Glomerular visceral epithelial cell (primary cell): ENCODE data around the gene CDH11.

Source experiments
- DNase-seq: peaks from one replicate; pipeline ENCODE4 v3.0.0-alpha.2; 2016; ENCODE audit errors: extremely low spot score

The CDH11 gene

GRCh38 chr16:65121870-65122723 lies at the start of gene CDH11:
Gene CDH11, minus strand, starts transcription at chr16:65122063. Its CDS starts 117,194 bp downstream, at chr16:65004869.
- peak; percentile 67 for DNase-seq

GRCh38 chr16:65154321-65154720 lies 32.5 kb upstream of the CDH11 start:
- peak; percentile 69 for DNase-seq

- no peak for DNase-seq
Observed at GRCh38 chr16:65153365-65154105, 31.7 kb upstream of the CDH11 start.

GRCh38 chr16:65148804-65149203 lies 26.9 kb upstream of the CDH11 start:
- DNase-seq, result no peak

GRCh38 chr16:65142276-65142675 lies 20.4 kb upstream of the CDH11 start:
- DNase-seq, result no peak

- DNase-seq, result no peak
Observed at GRCh38 chr16:65136681-65137080, 14.8 kb upstream of the CDH11 start.

- DNase-seq, result no peak
Observed at GRCh38 chr16:65126845-65127624, 5.2 kb upstream of the CDH11 start.

- DNase-seq, result no peak
Observed at GRCh38 chr16:65125871-65126270, 4.0 kb upstream of the CDH11 start.

GRCh38 chr16:65125322-65125721 lies 3.5 kb upstream of the CDH11 start:
- no peak for DNase-seq

- no peak for DNase-seq
Observed at GRCh38 chr16:65124596-65124995, 2.7 kb upstream of the CDH11 start.

- no peak for DNase-seq
Observed at GRCh38 chr16:65124212-65124548, 2.3 kb upstream of the CDH11 start.

GRCh38 chr16:65123396-65124211 lies 1.7 kb upstream of the CDH11 start:
- DNase-seq, result peak; percentile 17

- peak; percentile 41 for DNase-seq
Observed at GRCh38 chr16:65122724-65123395, 997 bp upstream of the CDH11 start.

GRCh38 chr16:65120831-65121721 lies 787 bp downstream of the CDH11 start:
- peak; percentile 31 for DNase-seq

- no peak for DNase-seq
Observed at GRCh38 chr16:65120461-65120830, 1.4 kb downstream of the CDH11 start.

- DNase-seq, result peak; percentile 18
Observed at GRCh38 chr16:65119901-65120401, 1.9 kb downstream of the CDH11 start.

GRCh38 chr16:65119435-65119834 lies 2.4 kb downstream of the CDH11 start:
- DNase-seq, result no peak

- no peak for DNase-seq
Observed at GRCh38 chr16:65118871-65119270, 3.0 kb downstream of the CDH11 start.

GRCh38 chr16:65117811-65118448 lies 3.9 kb downstream of the CDH11 start:
- peak; percentile 77 for DNase-seq
